ENCODE data around the gene CCDC157.

DNA sequence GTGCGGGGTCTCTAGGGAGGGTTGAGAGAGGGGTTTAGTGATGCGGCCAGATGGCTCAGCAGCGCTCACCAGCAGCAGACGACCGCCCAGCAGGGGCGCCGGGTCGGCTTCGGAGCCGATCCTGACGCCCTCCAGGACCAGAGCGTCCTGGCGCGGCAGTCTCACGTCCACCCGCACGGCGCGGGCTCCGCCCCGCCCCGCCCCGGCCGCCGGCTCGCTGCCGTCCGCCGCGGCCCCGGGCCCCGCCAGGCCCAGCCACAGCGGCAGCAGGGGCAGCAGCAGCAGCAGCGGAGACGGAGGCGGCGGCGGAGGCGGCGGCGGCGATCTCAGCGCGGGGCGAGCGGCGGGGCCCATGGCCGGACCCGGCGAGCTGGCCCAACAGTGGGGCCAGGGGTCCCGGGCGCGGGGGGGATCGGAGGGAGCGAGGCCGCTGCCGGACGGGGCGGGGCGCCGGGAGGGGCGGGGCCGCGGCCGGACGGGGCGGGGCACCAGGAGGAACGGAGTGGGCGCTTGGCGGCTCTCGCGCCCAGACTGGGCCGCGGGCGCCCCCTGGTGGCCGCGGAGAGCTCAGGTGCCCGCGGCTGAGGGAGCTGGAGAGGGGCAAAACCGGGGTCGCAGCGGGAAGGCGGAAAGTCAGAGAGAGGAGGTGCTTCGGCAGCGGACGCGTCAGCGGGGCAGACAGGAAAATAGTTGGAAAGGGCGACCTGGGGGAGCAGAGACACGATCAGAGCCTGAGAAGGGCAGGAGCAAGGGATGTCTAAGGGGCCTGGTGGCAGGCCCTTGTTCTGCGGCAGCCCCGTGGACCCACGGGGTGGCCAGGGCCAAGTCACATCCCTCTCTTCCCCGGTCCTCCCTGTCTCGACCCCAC is 30.4 kb downstream of the CCDC157 start, which contains the start of gene RNF215:
- TF ChIP-seq, protein P1, sequence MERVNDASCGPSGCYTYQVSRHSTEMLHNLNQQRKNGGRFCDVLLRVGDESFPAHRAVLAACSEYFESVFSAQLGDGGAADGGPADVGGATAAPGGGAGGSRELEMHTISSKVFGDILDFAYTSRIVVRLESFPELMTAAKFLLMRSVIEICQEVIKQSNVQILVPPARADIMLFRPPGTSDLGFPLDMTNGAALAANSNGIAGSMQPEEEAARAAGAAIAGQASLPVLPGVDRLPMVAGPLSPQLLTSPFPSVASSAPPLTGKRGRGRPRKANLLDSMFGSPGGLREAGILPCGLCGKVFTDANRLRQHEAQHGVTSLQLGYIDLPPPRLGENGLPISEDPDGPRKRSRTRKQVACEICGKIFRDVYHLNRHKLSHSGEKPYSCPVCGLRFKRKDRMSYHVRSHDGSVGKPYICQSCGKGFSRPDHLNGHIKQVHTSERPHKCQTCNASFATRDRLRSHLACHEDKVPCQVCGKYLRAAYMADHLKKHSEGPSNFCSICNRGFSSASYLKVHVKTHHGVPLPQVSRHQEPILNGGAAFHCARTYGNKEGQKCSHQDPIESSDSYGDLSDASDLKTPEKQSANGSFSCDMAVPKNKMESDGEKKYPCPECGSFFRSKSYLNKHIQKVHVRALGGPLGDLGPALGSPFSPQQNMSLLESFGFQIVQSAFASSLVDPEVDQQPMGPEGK (CRISPR knock-in tag; IDR thresholded peaks at IDR 0.05; ENCODE audit: borderline replicate concordance), result no peak
- TF ChIP-seq ARNTL (CRISPR knock-in tag; IDR thresholded peaks at IDR 0.05; ENCODE audit: borderline replicate concordance, low read depth) (no peak), SNAI2 (CRISPR knock-in tag; IDR thresholded peaks at IDR 0.05) (no peak), ZFP30 (CRISPR knock-in tag; IDR thresholded peaks at IDR 0.05) (no peak), ZNF70 (CRISPR knock-in tag; IDR thresholded peaks at IDR 0.05) (no peak), TOX (CRISPR knock-in tag; IDR thresholded peaks at IDR 0.05; ENCODE audit: borderline replicate concordance) (no peak), OSR1 (CRISPR knock-in tag; IDR thresholded peaks at IDR 0.05) (no peak), TCF4 (CRISPR knock-in tag; IDR thresholded peaks at IDR 0.05; ENCODE audit: borderline replicate concordance) (no peak)
- TF ChIP-seq, protein P2, sequence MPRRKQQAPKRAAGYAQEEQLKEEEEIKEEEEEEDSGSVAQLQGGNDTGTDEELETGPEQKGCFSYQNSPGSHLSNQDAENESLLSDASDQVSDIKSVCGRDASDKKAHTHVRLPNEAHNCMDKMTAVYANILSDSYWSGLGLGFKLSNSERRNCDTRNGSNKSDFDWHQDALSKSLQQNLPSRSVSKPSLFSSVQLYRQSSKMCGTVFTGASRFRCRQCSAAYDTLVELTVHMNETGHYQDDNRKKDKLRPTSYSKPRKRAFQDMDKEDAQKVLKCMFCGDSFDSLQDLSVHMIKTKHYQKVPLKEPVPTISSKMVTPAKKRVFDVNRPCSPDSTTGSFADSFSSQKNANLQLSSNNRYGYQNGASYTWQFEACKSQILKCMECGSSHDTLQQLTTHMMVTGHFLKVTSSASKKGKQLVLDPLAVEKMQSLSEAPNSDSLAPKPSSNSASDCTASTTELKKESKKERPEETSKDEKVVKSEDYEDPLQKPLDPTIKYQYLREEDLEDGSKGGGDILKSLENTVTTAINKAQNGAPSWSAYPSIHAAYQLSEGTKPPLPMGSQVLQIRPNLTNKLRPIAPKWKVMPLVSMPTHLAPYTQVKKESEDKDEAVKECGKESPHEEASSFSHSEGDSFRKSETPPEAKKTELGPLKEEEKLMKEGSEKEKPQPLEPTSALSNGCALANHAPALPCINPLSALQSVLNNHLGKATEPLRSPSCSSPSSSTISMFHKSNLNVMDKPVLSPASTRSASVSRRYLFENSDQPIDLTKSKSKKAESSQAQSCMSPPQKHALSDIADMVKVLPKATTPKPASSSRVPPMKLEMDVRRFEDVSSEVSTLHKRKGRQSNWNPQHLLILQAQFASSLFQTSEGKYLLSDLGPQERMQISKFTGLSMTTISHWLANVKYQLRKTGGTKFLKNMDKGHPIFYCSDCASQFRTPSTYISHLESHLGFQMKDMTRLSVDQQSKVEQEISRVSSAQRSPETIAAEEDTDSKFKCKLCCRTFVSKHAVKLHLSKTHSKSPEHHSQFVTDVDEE (CRISPR knock-in tag; IDR thresholded peaks at IDR 0.05), result no peak
- TF ChIP-seq, protein P3, sequence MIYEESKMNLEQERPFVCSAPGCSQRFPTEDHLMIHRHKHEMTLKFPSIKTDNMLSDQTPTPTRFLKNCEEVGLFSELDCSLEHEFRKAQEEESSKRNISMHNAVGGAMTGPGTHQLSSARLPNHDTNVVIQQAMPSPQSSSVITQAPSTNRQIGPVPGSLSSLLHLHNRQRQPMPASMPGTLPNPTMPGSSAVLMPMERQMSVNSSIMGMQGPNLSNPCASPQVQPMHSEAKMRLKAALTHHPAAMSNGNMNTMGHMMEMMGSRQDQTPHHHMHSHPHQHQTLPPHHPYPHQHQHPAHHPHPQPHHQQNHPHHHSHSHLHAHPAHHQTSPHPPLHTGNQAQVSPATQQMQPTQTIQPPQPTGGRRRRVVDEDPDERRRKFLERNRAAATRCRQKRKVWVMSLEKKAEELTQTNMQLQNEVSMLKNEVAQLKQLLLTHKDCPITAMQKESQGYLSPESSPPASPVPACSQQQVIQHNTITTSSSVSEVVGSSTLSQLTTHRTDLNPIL (CRISPR knock-in tag; IDR thresholded peaks at IDR 0.05; ENCODE audit: low read depth), result no peak

Measured in SK-N-SH treated with all-trans-retinoic acid at 6 μM for 48 hours (cell line).